Uterus (tissue), 4 donors: ENCODE data around the gene KCNMB1. TPM values are rescaled to one million over a fixed set of nuclear protein-coding genes. Genes with fewer than 3 reads are reported as not detected.

Experiments used
- DNase-seq, 2 donors: peaks; one replicate each; pipeline ENCODE4 v3.0.0-alpha.2; 2019 to 2020
- H3K27ac ChIP-seq, 2 donors: fragments of 200-600 bp; sonication (generic); 1 replicate in 1 of 2; 2 replicates in 1 of 2; pipeline ENCODE4 v1.5.1; 2016 to 2018
- H3K27me3 ChIP-seq, 2 donors: fragments of 200-600 bp; sonication (generic); one replicate each; pipeline ENCODE4 v1.5.1; 2018 to 2019; ENCODE audit warnings: control low read depth in 1 of 2
- H3K36me3 ChIP-seq, 2 donors: fragments of 200-600 bp; sonication (generic); one replicate each; pipeline ENCODE4 v1.5.1; 2019; ENCODE audit warnings: control low read depth in 1 of 2
- H3K4me1 ChIP-seq, 2 donors: fragments of 200-600 bp; sonication (generic); one replicate each; pipeline ENCODE4 v1.5.1; 2018 to 2019; ENCODE audit warnings: control low read depth in 1 of 2
- H3K4me3 ChIP-seq, 2 donors: fragments of 200-600 bp; sonication (generic); 1 replicate in 1 of 2; 2 replicates in 1 of 2; pipeline ENCODE4 v1.5.1; 2018 to 2019; ENCODE audit warnings: mild to moderate bottlenecking in 1 of 2
- H3K9me3 ChIP-seq, 2 donors: fragments of 200-600 bp; sonication (generic); one replicate each; pipeline ENCODE4 v1.5.1; 2019; ENCODE audit warnings: control low read depth in 1 of 2
- POLR2A ChIP-seq, 2 donors: fragments of 450-650 bp; IDR thresholded peaks; one replicate each; pipeline ENCODE4 v1.6.1; 2016; ENCODE audit warnings: antibody characterized with exemption in 2 of 2, mild to moderate bottlenecking in 1 of 2, moderate library complexity in 1 of 2
- intact Hi-C: fragments of 100-400 bp; cut with DNase I; formaldehyde crosslinking; loops from one replicate; pipeline ENCODE4 v1.15.1; 2023; ENCODE audit warnings: low total_unique reads
- total RNA-seq, 4 donors: library from RNA; depleted of rRNA in 3 of 4; stranded (reverse); fragments of >200 nt in 3 of 4; gene quantifications; one replicate each; pipeline versions ENCODE4 v1.1.0 to v1.2.4, GENCODE V29; 2014 to 2023
- TF ChIP-seq, protein P1 (sequence below), 4 experiments: fragments of 200-600 bp in 2 of 4; fragments of 450-650 bp in 2 of 4; sonication (generic) in 2 of 4; IDR thresholded peaks; one replicate each; pipeline ENCODE4 v1.5.1; 2016 to 2019; ENCODE audit warnings: antibody characterized with exemption in 4 of 4, mild to moderate bottlenecking in 2 of 4, moderate library complexity in 1 of 4
- donor health status: DM: yes; HTN: yes; CAD: no.

KCNMB1 gene, protein sequence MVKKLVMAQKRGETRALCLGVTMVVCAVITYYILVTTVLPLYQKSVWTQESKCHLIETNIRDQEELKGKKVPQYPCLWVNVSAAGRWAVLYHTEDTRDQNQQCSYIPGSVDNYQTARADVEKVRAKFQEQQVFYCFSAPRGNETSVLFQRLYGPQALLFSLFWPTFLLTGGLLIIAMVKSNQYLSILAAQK
- 10 to 100 TPM in 1 of 4 donors, 1 to 10 TPM in 3; 5.7 to 42.6 (median 8.7) TPM for total RNA-seq

GRCh38 chr5:170388818-170389549, at the start of gene KCNMB1:
Gene KCNMB1, minus strand, starts transcription at chr5:170389367. Its CDS starts 3,920 bp downstream, at chr5:170385447.
- Histone ChIP-seq H3K27ac (peak within 1 kb of the TSS; percentile 84 to 91), H3K4me3 (peak within 1 kb of the TSS; percentile 43 to 53)
- DNase-seq, result peak; percentile 56 to 71

DNA sequence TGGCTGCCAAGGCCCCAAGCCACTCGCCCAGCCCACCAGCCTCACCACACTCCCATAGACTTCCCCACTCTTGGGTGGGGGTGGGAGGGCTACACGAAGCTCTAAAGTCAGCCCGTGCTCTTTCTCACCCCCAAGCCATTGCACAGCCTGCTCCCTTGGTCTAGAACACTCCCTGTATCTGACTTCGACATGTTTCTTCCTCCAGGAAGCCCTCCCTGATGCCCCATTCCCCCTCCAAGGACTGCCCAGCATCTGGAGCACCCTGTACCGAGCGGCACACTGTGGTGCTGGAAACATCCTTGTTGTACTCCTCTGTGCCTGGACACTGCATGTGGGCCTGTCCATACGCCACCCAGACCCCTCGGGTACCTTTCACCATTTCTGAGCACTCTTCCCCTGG, 49.4 kb upstream of the KCNMB1 start:
- TF ChIP-seq, protein P1, sequence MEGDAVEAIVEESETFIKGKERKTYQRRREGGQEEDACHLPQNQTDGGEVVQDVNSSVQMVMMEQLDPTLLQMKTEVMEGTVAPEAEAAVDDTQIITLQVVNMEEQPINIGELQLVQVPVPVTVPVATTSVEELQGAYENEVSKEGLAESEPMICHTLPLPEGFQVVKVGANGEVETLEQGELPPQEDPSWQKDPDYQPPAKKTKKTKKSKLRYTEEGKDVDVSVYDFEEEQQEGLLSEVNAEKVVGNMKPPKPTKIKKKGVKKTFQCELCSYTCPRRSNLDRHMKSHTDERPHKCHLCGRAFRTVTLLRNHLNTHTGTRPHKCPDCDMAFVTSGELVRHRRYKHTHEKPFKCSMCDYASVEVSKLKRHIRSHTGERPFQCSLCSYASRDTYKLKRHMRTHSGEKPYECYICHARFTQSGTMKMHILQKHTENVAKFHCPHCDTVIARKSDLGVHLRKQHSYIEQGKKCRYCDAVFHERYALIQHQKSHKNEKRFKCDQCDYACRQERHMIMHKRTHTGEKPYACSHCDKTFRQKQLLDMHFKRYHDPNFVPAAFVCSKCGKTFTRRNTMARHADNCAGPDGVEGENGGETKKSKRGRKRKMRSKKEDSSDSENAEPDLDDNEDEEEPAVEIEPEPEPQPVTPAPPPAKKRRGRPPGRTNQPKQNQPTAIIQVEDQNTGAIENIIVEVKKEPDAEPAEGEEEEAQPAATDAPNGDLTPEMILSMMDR (IDR thresholded peaks at IDR 0.05), result no peak
- no peak for TF ChIP-seq POLR2A (IDR thresholded peaks at IDR 0.05)
- Histone ChIP-seq H3K4me1 (no peaks in the 10 kb centered on the region), H3K9me3 (no peaks in the 10 kb centered on the region), H3K36me3 (no peaks in the 10 kb centered on the region), H3K4me3 (no peak overlapping the region), H3K27ac (no peak overlapping the region), H3K27me3 (no peaks in the 10 kb centered on the region)
- no peak for DNase-seq
- intact Hi-C loops, result no loop called here

More at GRCh38 chr5:170388818-170389549, at the start of gene KCNMB1:
- H3K9me3 ChIP-seq, result no peaks in the 10 kb centered on the region
- intact Hi-C loops, result no loop called here
- TF ChIP-seq, protein P1 (IDR thresholded peaks at IDR 0.05), result no peak
- peak in 1 of 2 donors; percentile 37 for TF ChIP-seq POLR2A (IDR thresholded peaks at IDR 0.05)
- H3K4me1 ChIP-seq, result no peaks in the 10 kb centered on the region
- no peaks in the 10 kb centered on the region for H3K36me3 ChIP-seq
- H3K27me3 ChIP-seq, result no peaks in the 10 kb centered on the region

DNA sequence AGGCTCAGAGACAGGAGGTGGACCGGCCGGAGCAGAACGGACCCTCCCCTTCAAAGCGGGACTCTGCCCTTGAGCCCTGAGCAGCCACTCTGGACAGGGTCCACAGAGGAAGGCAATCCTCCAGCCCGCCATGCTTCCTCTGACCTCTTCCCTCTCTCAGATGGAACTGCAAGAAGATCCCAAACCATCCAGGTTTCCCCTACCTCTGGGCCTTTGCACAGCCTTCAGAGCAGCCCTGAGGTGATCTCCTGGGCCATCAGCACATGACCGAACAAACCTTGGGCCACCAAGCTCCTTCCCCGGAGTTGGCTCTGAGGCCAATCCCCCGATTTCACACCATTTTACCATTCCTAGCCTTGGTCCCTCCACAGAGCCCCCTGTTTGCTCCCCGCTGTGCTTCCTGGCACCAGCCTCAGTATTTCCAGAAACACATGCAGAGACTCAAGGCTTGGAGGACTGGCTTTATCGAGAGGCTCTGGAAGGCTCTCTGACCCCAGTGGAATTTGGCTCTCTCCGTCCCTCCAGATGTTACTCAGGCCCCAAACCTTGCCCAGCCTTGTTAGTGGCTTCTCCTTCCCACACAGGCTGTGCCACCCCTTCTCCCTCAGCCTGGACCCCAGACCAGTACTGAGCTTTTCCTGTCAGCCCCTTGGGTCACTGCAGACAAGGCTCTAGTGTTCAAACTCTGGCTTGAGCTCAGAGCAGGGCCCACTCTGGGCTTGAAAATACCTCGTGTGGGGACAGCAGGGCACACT, 48.6 kb upstream of the KCNMB1 start:
- no peak for TF ChIP-seq POLR2A (IDR thresholded peaks at IDR 0.05)
- TF ChIP-seq, protein P1 (IDR thresholded peaks at IDR 0.05), result no peak
- no peak overlapping the region for H3K27ac ChIP-seq
- H3K27me3 ChIP-seq, result no peaks in the 10 kb centered on the region
- no peaks in the 10 kb centered on the region for H3K9me3 ChIP-seq
- H3K4me3 ChIP-seq, result no peak overlapping the region
- H3K36me3 ChIP-seq, result no peaks in the 10 kb centered on the region
- DNase-seq, result no peak
- no peaks in the 10 kb centered on the region for H3K4me1 ChIP-seq
- intact Hi-C loops, result no loop called here

DNA sequence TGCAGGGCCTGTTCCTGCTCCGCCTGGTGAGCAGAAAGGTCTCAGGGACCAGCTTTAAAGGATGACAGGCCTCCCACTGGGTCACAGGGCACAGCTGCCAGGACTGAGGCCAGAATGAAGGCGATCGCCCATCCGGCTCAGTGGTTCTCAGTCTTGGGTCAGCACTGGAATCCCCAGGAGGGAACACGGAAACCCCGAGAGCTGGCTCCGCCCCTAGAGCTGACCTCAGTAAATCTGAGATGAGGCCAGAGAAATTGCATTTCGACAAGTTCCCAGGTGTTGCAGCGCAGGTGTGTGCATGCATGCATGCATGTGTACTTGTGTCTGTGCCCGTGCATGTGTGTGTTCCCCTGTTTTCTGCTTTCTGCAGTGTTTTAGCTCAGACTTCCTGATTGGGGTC, 47.2 kb upstream of the KCNMB1 start:
- Histone ChIP-seq H3K4me3 (no peak overlapping the region), H3K27me3 (no peaks in the 10 kb centered on the region), H3K9me3 (no peaks in the 10 kb centered on the region), H3K27ac (no peak overlapping the region), H3K36me3 (no peaks in the 10 kb centered on the region), H3K4me1 (no peaks in the 10 kb centered on the region)
- TF ChIP-seq, protein P1 (IDR thresholded peaks at IDR 0.05), result no peak
- no peak for TF ChIP-seq POLR2A (IDR thresholded peaks at IDR 0.05)
- no peak for DNase-seq
- intact Hi-C loops, result no loop called here
